Body of pancreas (tissue), 4 donors: ENCODE measurements around the gene CDH10.

Source experiments
- CTCF ChIP-seq, 7 experiments: fragments of 450-650 bp in 4 of 7; fragments of 200-600 bp in 3 of 7; sonication (generic) in 3 of 7; IDR thresholded peaks; one replicate each; pipeline ENCODE4 v1.5.1; 2016 to 2019; ENCODE audit warnings: antibody characterized with exemption in 7 of 7
- POLR2A ChIP-seq, 3 donors: fragments of 450-650 bp; IDR thresholded peaks; one replicate each; pipeline ENCODE4 v1.6.1; 2016; ENCODE audit warnings: antibody characterized with exemption in 3 of 3, mild to moderate bottlenecking in 2 of 3

DNA sequence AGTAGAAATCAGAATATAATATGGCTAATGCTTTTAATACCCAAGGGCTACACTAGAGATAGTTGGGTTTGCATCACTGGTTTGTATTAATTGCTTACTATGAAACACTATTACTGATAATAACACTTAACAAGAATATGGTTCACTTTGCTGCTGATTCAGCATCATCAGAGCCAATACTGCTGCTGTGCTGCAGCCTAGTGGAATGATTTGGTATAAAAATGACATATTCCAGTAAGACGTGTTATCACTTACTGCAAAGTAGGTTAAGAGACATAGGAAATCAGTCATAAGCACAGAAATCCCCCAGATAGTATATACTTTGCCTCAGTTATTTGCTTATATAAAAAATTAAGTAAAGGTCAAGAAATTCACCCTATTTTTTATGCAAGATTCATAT lies 2.8 kb downstream of the CDH10 start:
- peak in 6 of 7 experiments; percentile 21 to 53 (median 40) for TF ChIP-seq CTCF (IDR thresholded peaks at IDR 0.05)
- TF ChIP-seq POLR2A (IDR thresholded peaks at IDR 0.05) = no peak
